NT2/D1 (cell line): ENCODE measurements around the gene S100A4.

Experiments used
- SUZ12 ChIP-seq: IDR thresholded peaks from 2 replicates; pipeline ENCODE4 v1.6.1; 2011; ENCODE audit not compliant: insufficient read length, insufficient read depth; ENCODE audit errors: extremely low read depth
- YY1 ChIP-seq: IDR thresholded peaks from 2 replicates; pipeline ENCODE4 v1.6.1; 2011; ENCODE audit not compliant: insufficient read length, insufficient read depth
- ZNF274 ChIP-seq: IDR thresholded peaks from 2 replicates; pipeline ENCODE4 v1.6.1; 2011; ENCODE audit warnings: mild to moderate bottlenecking, low read depth, low read length

- no peak for TF ChIP-seq YY1
- TF ChIP-seq ZNF274 = no peak
- TF ChIP-seq SUZ12 = no peak
Observed at GRCh38 chr1:153572569-153573015, 27.0 kb upstream of the S100A4 start.
